NOMO-1 treated with DMSO at 0.1 percent for 48 hours (cell line): ENCODE results near the gene ALK.

Source experiments
- DNase-seq: peaks from one replicate; lab custom pipeline; 2025; ENCODE audit not compliant: unreplicated experiment; lab: John Stamatoyannopoulos, UW

ALK gene

GRCh38 chr2:29388071-29388470 lies 533.3 kb downstream of the ALK start:
- DNase-seq = no peak

GRCh38 chr2:29382486-29382885 lies 538.9 kb downstream of the ALK start:
- DNase-seq = no peak

- DNase-seq = no peak
Observed at GRCh38 chr2:29377788-29378187, 543.6 kb downstream of the ALK start.

- DNase-seq = no peak
Observed at GRCh38 chr2:29376541-29376940, 544.8 kb downstream of the ALK start.

GRCh38 chr2:29375843-29376242 lies 545.5 kb downstream of the ALK start:
- no peak for DNase-seq

GRCh38 chr2:29374823-29375222 lies 546.6 kb downstream of the ALK start:
- DNase-seq = no peak

GRCh38 chr2:29373870-29374269 lies 547.5 kb downstream of the ALK start:
- DNase-seq = no peak

- DNase-seq = no peak
Observed at GRCh38 chr2:29372185-29372584, 549.2 kb downstream of the ALK start.

- DNase-seq = no peak
Observed at GRCh38 chr2:29370581-29371125, 550.7 kb downstream of the ALK start.

GRCh38 chr2:29370173-29370572 lies 551.2 kb downstream of the ALK start:
- no peak for DNase-seq

- DNase-seq = no peak
Observed at GRCh38 chr2:29368659-29369040, 552.7 kb downstream of the ALK start.

- no peak for DNase-seq
Observed at GRCh38 chr2:29367986-29368658, 553.3 kb downstream of the ALK start.

- no peak for DNase-seq
Observed at GRCh38 chr2:29363111-29363510, 558.3 kb downstream of the ALK start.

- no peak for DNase-seq
Observed at GRCh38 chr2:29361231-29361630, 560.2 kb downstream of the ALK start.

GRCh38 chr2:29360016-29360784 lies 561.2 kb downstream of the ALK start:
- no peak for DNase-seq

GRCh38 chr2:29353403-29353991 lies 567.9 kb downstream of the ALK start:
- no peak for DNase-seq

- no peak for DNase-seq
Observed at GRCh38 chr2:29351916-29352591, 569.3 kb downstream of the ALK start.

GRCh38 chr2:29351248-29351647 lies 570.1 kb downstream of the ALK start:
- DNase-seq = no peak

- no peak for DNase-seq
Observed at GRCh38 chr2:29349316-29350030, 571.9 kb downstream of the ALK start.

- no peak for DNase-seq
Observed at GRCh38 chr2:29347774-29348461, 573.5 kb downstream of the ALK start.
